Erythroblast (primary cell): Measurements from ENCODE around the gene TRIM46.

Source experiments
- GATA1 ChIP-seq: IDR thresholded peaks from 2 replicates; pipeline ENCODE4 v1.6.1; 2011; ENCODE audit warnings: low read depth, mild to moderate bottlenecking, control low read depth, low read length, moderate library complexity
- POLR2A ChIP-seq: IDR thresholded peaks from 2 replicates; pipeline ENCODE4 v1.6.1; 2011; ENCODE audit warnings: mild to moderate bottlenecking, low read length

GRCh38 chr1:155185783-155186066 is 12.1 kb downstream of the TRIM46 start:
- no peak for TF ChIP-seq POLR2A
- no peak for TF ChIP-seq GATA1
